ENCODE data around the gene POLG.

Gene POLG

DNA sequence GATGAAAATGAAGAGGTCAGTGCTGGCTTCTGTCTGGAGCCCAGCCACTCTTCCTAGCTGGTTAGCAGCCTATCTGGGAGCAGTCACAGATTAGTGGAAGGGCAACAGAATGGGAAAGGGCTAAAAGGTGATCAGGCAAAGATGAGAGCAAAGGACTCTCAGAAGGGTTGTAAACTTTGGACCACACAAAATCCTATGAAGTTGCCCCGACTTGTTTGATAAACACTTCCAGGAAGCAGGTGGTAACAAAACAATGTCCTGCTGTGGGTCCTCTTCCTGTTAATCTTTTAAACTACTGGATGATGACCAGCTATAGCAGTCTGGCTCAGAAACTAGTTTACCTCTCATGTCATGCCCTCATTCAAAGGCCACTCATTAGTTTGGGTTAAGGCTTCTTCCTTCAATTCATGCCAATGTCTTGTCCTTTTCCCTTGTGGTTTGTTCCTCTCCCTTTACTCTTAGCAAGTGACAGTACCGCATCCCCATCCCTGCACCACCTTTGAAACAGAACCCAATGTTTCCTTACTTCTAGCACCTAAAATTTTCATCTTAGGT lies 19.2 kb downstream of the POLG start:
- Mint-ChIP-seq H3K4me1 (no peaks in the 10 kb centered on the region), H3K9me3 (no peaks in the 10 kb centered on the region), H3K4me3 (no peak overlapping the region), H3K27me3 (ENCODE audit: low read depth) (no peaks in the 10 kb centered on the region), H3K27ac (no peak overlapping the region), H3K36me3 (ENCODE audit: low read depth) (peaks cover 68% of the 10 kb centered on the region)
- TF ChIP-seq, protein P1, sequence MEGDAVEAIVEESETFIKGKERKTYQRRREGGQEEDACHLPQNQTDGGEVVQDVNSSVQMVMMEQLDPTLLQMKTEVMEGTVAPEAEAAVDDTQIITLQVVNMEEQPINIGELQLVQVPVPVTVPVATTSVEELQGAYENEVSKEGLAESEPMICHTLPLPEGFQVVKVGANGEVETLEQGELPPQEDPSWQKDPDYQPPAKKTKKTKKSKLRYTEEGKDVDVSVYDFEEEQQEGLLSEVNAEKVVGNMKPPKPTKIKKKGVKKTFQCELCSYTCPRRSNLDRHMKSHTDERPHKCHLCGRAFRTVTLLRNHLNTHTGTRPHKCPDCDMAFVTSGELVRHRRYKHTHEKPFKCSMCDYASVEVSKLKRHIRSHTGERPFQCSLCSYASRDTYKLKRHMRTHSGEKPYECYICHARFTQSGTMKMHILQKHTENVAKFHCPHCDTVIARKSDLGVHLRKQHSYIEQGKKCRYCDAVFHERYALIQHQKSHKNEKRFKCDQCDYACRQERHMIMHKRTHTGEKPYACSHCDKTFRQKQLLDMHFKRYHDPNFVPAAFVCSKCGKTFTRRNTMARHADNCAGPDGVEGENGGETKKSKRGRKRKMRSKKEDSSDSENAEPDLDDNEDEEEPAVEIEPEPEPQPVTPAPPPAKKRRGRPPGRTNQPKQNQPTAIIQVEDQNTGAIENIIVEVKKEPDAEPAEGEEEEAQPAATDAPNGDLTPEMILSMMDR (IDR thresholded peaks at IDR 0.05; ENCODE audit: unreplicated experiment in 3 of 3): no peak

DNA sequence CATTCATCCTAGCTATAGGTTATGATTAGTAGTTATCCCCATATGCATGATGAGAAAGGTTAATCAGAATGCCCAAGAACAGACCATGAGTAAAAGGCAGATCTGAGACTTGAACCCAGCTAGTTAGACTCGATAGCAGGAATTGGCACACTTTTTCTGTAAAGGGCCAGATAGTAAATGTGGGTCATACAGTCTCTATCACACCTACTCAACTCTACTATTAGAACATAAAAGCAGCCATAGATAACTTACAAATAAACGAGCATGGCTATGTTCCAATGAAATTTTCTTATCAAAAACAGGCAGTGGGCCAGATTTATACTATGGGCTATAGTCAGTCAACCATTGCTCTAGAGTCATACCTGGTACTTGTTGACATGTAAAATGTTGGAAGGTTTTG lies 24.6 kb downstream of the POLG start:
- H3K4me1 Mint-ChIP-seq: no peaks in the 10 kb centered on the region
- no peak overlapping the region for H3K27ac Mint-ChIP-seq
- no peaks in the 10 kb centered on the region for H3K9me3 Mint-ChIP-seq
- peaks cover 53% of the 10 kb centered on the region for H3K36me3 Mint-ChIP-seq (ENCODE audit: low read depth)
- TF ChIP-seq, protein P1 (IDR thresholded peaks at IDR 0.05; ENCODE audit: unreplicated experiment in 3 of 3): no peak
- H3K27me3 Mint-ChIP-seq (ENCODE audit: low read depth): no peaks in the 10 kb centered on the region
- no peak overlapping the region for H3K4me3 Mint-ChIP-seq

DNA sequence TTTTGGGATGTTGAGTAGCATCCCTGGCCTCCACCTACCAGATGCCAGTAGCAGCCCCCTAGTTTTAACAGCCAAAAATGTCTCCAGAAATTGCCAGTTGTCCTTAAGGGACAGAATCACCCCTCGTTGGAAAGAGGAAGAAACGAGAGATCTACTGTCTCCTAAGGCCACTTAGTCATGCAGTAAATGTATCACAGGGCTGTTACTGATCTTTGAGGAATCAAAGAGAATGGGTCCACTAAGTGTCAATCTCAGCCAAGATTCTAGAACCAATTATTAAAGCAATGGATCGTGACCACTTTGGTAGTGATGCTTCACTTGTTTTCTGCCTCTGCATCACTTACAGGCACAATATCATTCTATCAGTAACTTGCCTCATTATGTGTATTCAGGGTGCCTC lies 26.4 kb downstream of the POLG start:
- no peak overlapping the region for H3K27ac Mint-ChIP-seq
- H3K9me3 Mint-ChIP-seq: no peaks in the 10 kb centered on the region
- TF ChIP-seq, protein P1 (IDR thresholded peaks at IDR 0.05; ENCODE audit: unreplicated experiment in 3 of 3): no peak
- peaks cover 58% of the 10 kb centered on the region for H3K36me3 Mint-ChIP-seq (ENCODE audit: low read depth)
- no peak overlapping the region for H3K4me3 Mint-ChIP-seq
- H3K27me3 Mint-ChIP-seq (ENCODE audit: low read depth): no peaks in the 10 kb centered on the region
- no peaks in the 10 kb centered on the region for H3K4me1 Mint-ChIP-seq

DNA sequence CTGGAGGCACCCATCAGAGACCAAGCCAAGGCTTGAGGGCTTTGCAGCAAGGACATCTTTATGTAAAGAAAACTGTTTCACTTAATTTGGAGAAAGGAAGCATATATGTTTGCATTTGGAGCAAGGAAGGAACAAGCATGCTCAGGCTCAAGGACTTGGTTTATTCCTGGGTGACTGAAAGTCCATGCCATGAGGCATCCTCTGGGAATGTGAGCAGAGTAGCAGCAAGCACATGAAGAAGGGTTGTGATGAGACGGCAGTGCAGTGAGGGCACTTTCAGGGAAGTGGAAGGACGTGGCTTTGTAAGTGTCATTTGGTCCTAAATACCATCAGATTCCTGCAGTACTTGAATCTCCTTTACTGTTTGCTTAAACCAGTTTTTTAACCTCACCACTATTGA lies 26.8 kb downstream of the POLG start:
- peaks cover 58% of the 10 kb centered on the region for H3K36me3 Mint-ChIP-seq (ENCODE audit: low read depth)
- no peaks in the 10 kb centered on the region for H3K27me3 Mint-ChIP-seq (ENCODE audit: low read depth)
- H3K27ac Mint-ChIP-seq: no peak overlapping the region
- H3K4me3 Mint-ChIP-seq: no peak overlapping the region
- no peaks in the 10 kb centered on the region for H3K9me3 Mint-ChIP-seq
- TF ChIP-seq, protein P1 (IDR thresholded peaks at IDR 0.05; ENCODE audit: unreplicated experiment in 3 of 3): no peak
- H3K4me1 Mint-ChIP-seq: no peaks in the 10 kb centered on the region

DNA sequence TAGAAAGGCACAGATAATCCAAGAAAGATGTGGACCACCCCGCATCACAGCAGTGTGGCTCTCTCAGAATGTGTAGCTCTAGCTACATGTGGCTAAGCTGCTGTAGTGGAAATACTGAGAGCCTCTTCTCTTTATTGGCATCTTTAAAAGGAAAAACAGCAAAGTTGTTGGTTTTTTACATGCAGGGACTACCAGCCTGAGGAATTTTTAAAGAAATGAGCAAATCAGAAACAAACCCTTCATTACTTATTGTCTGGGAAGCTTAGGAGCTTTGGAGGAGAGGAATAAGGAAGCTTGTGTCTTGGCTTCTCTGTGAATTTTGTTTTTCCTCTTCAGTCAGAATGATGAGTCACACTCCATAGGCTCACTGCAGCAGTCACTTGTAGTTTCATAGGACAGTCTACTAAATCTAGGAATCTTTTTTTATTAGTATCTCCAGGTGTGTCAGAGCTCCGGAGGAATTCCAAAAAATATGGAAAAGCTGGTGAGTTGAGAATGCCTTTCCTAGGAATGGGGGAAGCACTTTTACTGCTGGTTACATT lies 27.5 kb downstream of the POLG start:
- TF ChIP-seq, protein P1 (IDR thresholded peaks at IDR 0.05; ENCODE audit: unreplicated experiment in 3 of 3): no peak
- Mint-ChIP-seq H3K27ac (no peak overlapping the region), H3K4me1 (no peaks in the 10 kb centered on the region), H3K9me3 (no peaks in the 10 kb centered on the region), H3K36me3 (ENCODE audit: low read depth) (peaks cover 58% of the 10 kb centered on the region), H3K27me3 (ENCODE audit: low read depth) (no peaks in the 10 kb centered on the region), H3K4me3 (no peak overlapping the region)

DNA sequence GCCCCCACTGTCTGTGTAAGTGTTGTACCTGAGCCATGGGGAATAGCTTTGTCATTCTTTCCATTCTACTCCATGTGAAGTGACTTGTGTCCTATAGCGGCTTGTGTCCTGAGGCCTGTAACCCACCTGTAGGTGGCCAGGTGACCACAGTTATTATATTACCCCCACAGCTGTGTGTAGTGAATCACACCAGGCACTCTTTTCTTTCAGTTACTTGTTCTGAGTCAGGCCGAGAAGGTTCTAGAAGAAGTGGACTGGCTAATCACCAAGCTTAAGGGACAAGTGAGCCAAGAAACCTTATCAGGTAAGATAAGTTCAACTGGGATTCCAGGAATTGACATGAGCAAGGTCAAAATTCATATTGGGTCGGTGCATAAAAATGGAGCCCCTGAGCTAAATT lies 29.2 kb downstream of the POLG start:
- peaks cover 59% of the 10 kb centered on the region for H3K36me3 Mint-ChIP-seq (ENCODE audit: low read depth)
- no peaks in the 10 kb centered on the region for H3K27me3 Mint-ChIP-seq (ENCODE audit: low read depth)
- TF ChIP-seq, protein P1 (IDR thresholded peaks at IDR 0.05; ENCODE audit: unreplicated experiment in 3 of 3): no peak
- H3K4me3 Mint-ChIP-seq: no peak overlapping the region
- no peak overlapping the region for H3K27ac Mint-ChIP-seq
- H3K4me1 Mint-ChIP-seq: no peaks in the 10 kb centered on the region
- H3K9me3 Mint-ChIP-seq: no peaks in the 10 kb centered on the region
